Stomach (tissue), 4 donors: ENCODE data around the gene EPS8L3.

Experiments used
- POLR2A ChIP-seq, 4 donors: fragments of 450-650 bp; IDR thresholded peaks; one replicate each; pipeline ENCODE4 v1.6.1; 2016; ENCODE audit warnings: antibody characterized with exemption in 4 of 4, control low read depth in 2 of 4, mild to moderate bottlenecking in 1 of 4, moderate library complexity in 1 of 4
- POLR2AphosphoS5 ChIP-seq, 3 donors: sonication (generic); formaldehyde crosslinking; IDR thresholded peaks; one replicate each; pipeline ENCODE4 v1.6.1; 2016; ENCODE audit warnings: antibody characterized with exemption in 3 of 3
- TF ChIP-seq, protein P1 (sequence below), 7 experiments: fragments of 450-650 bp in 4 of 7; fragments of 200-600 bp in 3 of 7; sonication (generic) in 3 of 7; IDR thresholded peaks; one replicate each; pipeline ENCODE4 v1.5.1; 2016 to 2019; ENCODE audit warnings: antibody characterized with exemption in 7 of 7, control low read depth in 2 of 7, mild to moderate bottlenecking in 1 of 7

DNA sequence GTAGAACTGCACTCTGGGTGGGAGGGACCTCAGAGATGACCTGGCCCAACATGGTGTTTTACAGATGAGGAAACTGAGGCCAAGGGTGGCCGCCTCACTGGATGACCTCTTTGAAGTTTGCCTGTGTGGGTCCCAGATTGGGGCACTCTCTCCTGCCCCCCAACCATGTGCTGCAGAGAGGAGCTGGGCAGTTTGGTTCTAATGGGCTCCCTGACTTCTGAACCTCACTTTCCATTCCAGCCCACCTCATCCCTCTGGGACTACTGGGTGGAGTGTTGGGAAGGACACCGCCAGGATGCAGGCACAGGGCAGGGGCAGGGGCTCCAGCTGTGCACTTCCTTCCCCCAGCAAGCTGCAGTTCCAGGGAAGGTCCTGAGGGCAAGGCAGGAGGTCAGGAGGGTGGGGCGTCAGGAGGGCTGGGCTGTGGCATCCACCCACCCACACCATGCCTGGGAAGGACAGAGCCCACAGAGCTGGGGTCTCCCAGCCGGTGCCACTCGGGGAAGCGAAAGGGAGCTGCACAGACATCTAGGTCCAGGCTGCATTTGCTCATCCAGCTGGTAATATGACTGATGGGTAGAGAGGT is 10.3 kb upstream of the EPS8L3 start:
- TF ChIP-seq, protein P1, sequence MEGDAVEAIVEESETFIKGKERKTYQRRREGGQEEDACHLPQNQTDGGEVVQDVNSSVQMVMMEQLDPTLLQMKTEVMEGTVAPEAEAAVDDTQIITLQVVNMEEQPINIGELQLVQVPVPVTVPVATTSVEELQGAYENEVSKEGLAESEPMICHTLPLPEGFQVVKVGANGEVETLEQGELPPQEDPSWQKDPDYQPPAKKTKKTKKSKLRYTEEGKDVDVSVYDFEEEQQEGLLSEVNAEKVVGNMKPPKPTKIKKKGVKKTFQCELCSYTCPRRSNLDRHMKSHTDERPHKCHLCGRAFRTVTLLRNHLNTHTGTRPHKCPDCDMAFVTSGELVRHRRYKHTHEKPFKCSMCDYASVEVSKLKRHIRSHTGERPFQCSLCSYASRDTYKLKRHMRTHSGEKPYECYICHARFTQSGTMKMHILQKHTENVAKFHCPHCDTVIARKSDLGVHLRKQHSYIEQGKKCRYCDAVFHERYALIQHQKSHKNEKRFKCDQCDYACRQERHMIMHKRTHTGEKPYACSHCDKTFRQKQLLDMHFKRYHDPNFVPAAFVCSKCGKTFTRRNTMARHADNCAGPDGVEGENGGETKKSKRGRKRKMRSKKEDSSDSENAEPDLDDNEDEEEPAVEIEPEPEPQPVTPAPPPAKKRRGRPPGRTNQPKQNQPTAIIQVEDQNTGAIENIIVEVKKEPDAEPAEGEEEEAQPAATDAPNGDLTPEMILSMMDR (IDR thresholded peaks at IDR 0.05): peak in 2 of 7 experiments; percentile 18 to 36
- TF ChIP-seq POLR2A (IDR thresholded peaks at IDR 0.05) (no peak), POLR2AphosphoS5 (IDR thresholded peaks at IDR 0.05) (no peak)
